NCI-H146 (cell line): ENCODE results near the gene RFX2.
"Not testable (repeated sequence)": the region's sequence is repeated elsewhere in the genome, so short reads cannot be mapped to it uniquely, and the experiment has no call there.

ENCODE experiments used
- DNase-seq: peaks from one replicate; lab custom pipeline; 2025; lab: John Stamatoyannopoulos, UW

RFX2 gene

DNA sequence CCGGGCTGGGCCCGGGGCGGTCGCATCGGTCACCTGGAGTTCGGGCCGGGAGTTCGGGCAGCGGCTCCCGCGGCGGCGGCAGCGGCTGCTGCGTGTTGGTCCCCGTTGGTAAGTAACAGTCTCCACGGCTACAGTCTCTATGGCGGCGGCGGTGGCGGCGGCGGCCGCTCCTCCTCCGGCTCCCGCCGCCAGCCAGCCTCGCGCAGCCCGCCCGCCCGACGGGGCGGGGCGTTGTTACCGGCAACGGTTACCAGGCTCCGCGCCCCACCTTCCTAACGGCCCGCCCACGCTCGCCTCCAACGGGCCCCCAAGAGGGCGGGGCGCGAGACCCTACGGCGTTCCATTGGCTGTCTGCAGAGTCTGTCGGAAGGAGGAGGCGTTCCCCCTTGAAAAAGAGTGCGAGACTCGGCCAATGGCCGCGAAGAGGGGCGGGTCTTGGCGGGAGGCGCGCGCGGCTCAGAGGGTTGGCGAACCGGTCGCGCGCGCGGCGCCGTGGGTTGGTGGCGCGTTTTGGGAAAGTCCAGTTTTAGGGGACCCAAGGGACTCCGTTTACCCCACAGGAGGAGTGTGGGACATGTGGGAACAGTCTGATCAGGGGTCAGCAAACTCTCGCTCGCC, at the start of gene RFX2:
TSS of gene RFX2 (minus strand) at position 141 of the 618 bp plus-strand sequence. CDS start 63,004 bp downstream, outside the sequence.
- DNase-seq, result peak; percentile 96

GRCh38 chr19:6156033-6156432, 45.7 kb upstream of the RFX2 start:
- no peak for DNase-seq

- DNase-seq, result no peak
Observed at GRCh38 chr19:6150289-6150688, 40.0 kb upstream of the RFX2 start.

- no peak for DNase-seq
Observed at GRCh38 chr19:6141217-6141616, 30.9 kb upstream of the RFX2 start.

DNA sequence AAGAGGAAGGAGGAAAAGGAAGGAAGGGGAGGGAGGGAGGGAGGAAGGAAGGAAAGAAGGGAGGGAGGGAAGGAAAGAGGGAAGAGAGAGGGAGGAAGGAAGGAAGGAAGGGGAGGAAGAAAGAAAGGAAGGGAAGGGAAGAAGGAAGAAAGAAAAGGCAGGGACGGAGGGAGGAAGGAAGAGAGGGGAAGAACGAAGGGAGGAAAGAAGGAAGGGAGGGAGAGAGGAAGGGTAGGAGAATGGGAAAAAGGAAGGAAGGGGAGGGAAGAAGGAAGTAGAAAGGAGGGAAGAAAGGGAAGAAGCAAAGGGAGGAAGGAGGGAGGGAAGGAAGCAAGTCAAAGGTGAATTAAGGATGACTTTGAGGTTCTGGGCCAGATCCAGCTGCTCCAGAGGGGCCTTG, 28.2 kb upstream of the RFX2 start:
- DNase-seq, result no peak

DNA sequence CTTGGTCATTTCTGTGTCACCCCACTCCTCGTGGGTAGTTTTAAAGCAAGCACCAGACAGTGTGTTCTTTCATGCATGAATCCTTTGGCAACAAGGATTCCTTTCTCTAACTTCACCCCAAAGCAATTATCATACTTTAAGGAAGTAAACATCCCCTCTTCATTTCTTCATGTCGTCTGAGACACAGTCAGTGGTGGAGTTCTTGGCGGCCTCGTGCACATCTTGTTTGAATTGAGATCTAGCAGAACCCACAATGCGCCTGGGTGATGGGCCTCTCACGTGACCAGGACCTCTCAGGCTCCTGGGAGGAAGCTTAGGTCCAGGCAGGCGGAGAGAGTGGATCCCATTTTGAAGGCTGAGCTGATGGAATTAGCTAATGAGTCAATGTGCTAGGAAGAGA, 27.8 kb upstream of the RFX2 start:
- no peak for DNase-seq

GRCh38 chr19:6133231-6133630, 22.9 kb upstream of the RFX2 start:
- DNase-seq, result no peak

DNA sequence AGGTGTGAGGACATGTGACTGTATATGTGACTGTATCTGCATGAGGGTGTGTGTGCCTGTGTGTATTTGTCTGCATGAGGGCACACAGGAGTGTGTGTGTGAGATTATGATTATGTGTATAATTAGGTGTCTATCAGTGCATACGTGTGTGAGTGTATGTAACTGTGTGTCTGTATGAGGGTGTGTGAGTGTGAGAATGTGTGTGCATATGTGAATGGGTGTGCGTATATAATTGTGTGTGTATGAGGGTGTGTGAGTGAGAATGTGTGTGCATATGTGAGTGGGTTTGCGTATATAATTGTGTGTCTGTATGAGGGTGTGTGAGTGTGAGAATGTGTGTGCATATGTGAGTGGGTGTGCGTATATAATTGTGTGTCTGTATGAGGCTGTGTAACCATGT, 22.2 kb upstream of the RFX2 start:
- DNase-seq, result no peak

DNA sequence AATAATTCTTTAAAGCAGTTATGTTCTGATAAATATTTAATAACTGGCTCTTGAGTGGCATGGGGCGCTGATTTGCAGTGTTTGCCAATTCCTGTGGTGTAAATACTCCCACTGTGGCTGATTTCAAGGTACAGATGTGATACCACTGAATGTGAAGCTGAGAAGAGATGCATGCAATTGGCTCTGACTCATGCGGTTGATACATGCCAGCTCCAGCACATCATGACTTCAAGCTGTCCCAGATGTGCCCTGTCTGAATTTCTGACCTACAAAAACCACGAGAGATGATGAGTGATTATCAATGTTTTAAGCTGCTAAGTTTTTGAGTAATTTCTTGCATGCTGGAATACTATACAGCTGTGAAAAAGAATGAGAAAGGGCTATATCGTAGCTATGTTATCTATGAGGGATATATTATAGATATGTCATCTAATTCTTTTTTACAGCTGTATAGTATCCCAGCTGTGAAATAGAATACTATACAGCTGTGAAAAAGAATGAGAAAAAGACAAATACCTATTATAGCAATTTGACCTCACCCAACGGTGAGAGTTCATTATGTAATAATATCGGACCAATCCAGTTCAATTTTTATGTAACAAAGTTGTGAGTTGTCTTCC, 17.5 kb upstream of the RFX2 start:
- DNase-seq, result no peak

GRCh38 chr19:6126335-6126974, 16.2 kb upstream of the RFX2 start:
- DNase-seq, result peak; percentile 63

GRCh38 chr19:6125571-6125989, 15.3 kb upstream of the RFX2 start:
- DNase-seq, result peak; percentile 69

DNA sequence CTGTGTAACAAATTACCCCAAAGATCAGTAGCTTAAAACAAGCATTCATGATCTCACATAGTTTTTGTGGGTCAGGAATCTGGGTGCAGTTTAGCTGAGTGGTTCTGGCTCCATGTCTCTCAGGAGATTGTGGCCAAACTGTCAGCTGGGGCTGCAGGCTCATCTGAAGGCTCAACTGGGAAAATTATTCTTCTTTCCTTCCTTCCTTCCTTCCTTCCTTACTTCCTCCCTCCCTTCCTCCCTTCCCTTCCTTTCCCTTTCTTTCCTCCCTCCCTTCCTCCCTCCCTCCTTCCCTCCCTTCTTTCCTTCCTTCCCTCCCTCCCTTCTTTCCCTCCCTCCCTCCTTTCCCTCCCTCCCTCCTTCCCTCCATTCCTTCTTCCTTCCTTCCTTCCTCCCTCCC, 8.7 kb upstream of the RFX2 start:
- DNase-seq, result no peak

- no peak for DNase-seq
Observed at GRCh38 chr19:6118043-6118442, 7.7 kb upstream of the RFX2 start.

- DNase-seq, result no peak
Observed at GRCh38 chr19:6117534-6117933, 7.2 kb upstream of the RFX2 start.

DNA sequence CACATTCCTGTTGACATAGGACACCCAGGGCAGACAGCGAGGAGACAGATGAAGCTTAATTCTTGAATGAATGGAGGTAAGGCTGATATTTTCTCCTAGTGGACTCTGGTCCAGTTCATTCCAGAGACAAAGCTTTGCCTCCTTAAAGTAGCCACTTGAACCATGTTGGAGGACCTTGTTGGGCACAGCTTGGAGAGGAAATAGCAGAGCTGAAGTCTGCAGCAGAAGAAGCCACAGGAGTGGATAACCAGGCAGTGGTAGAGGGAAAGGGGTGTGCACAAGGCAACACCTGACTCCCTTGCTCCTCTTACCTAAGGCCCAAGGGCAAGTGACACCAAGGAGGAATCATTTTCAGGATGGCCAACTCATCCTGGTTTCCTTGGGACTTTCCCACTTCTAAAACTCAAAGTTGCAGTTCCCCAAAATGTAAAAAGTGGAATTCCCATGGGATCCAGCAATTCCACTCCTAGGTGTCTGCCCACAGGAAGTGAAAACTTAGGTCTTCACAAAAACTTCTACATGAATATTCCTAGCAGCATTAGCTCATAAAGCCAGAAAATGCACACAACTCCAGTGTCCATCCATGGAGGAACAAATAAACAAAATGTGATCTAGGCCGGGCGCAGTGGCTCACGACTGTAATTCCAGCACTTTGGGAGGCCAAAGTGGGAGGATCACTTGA, 6.6 kb upstream of the RFX2 start:
- DNase-seq, result no peak

- no peak for DNase-seq
Observed at GRCh38 chr19:6115992-6116391, 5.7 kb upstream of the RFX2 start.

DNA sequence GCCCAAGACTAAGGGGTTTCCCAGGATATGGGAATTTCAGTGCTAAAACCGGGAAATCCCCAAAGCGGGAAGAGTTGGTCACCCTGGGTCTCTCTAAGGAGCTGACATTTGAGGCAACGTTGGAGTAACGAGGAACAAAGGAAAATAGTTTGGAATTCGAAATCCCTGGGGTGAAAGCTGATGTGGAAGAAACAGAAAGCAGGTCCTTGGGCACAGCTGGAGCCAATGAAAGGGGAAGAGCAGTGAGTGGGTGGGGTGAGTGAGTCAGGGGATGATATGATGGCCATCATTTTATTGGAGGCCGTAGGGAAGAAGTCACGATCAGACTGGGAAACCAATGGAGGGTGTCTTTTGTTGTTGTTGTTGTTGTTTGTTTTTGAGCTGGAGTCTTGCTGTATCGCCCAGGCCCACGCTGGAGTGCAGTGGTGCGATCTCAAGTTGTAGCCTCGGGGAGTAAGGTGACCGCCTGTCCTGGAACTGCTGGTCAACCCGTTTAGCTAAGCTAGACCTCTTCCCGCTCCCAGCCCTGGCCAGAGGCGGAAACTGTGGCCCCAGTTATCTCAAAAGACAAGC, 3.4 kb upstream of the RFX2 start:
- no peak for DNase-seq

GRCh38 chr19:6109947-6110346, 353 bp downstream of the RFX2 start:
- DNase-seq, result no peak

DNA sequence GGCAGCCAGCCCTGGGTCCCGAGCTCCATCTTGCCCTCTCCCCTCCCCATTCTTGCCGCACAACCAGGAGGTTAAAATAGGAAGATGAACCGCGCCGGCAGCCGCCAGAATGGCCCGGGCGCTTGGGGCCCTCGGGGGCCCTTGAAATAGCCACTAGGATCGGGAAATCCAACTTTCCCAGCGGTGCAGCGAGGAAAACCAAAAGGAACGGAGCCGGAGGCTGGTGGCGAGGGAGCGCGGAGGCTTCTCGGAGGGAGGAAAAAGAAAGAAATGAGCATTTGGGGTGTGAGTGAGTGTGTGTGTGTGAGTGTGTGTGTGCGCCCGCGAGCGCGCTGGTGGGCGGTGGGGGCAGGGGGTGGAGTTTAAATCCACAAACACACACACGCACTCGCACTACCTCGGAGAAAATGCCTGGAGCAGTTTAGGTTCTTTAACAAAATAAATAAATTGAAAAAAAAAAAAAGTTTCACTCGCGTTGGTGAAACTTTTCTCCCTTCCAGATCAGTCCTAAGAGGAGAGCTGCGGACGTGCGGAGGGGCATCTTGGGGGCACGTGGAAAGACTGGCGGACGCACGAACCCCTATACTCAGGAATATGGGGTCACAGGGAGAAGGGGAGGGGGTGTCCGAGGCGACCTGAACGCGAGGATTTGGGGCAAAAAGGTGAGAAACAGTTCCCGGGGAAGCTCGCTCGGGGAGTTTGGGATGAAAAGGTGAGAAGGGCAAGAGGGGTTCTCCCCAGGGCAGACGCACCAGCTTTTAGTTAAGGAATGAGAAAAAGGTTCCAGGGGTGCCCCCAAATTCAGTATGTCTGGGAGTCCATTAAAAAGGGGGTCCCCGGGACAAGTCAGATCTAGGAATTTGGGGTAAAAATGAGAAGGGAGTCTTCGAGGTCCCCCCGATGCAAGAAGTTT, 1.3 kb downstream of the RFX2 start:
- DNase-seq, result peak; percentile 19

DNA sequence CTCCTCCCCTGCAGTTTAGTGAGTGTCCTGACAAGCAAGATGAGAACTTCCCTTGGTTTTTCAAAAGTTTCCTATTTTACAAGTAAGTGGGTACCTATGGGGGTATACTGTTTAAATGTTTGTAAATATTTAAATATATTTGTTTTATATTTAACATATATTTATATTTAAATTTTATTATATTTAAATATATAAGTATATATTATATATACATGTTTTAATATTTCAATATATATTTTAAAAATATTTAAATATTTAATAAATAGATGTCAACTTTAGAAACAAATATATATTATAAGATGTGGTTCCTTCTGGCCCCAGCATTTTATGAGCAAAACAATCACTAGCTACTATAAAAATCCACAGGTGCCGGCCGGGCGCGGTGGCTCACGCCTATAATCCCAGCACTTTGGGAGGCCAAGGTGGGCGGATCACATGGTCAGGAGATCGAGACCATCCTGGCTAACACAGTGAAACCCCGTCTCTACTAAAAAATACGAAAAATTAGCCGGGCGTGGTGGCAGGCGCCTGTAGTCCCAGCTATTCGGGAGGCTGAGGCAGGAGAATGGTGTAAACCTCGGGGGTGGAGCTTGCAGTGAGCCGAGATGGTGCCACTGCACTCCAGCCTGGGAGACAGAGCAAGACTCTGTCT, 3.5 kb downstream of the RFX2 start:
- DNase-seq, result not testable (repeated sequence)

DNA sequence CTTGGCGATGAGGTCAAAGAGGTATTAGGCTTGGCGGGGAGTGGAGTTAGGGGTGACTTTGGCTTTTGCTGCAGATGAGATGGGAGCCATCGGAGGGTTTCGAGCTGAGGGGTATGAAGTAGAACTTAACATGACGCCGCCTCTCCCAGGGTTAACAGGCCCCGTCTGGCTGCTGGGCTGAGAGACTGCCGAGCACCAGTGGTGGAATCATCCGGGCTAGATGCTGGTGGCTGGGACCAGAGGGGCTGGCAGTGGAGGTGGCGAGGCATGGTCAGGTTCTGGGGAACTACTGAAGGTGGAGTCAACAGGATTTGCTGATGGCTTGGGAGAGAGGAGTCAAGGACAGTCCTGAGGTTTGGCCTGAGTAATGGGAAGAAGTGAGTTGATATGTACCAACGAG, 4.9 kb downstream of the RFX2 start:
- DNase-seq, result no peak
